Fibroblast of lung (primary cell): ENCODE results near the gene COL25A1. TPM values are rescaled to one million over a fixed set of nuclear protein-coding genes. Genes with fewer than 3 reads are reported as not detected.

Experiments used
- DNase-seq, 2 donors: peaks; one replicate each; pipeline versions ENCODE4 v3.0.0 to v3.0.0-alpha.2; 2010; ENCODE audit warnings: low read depth in 2 of 2
- H2AFZ ChIP-seq: 2 replicates; pipeline ENCODE4 v1.5.1; 2012; ENCODE audit warnings: low read length, control low read depth, inconsistent platforms
- H3K27ac ChIP-seq: 2 replicates; pipeline ENCODE4 v1.5.1; 2011; ENCODE audit warnings: low read length, control low read depth; ENCODE audit not compliant: insufficient read depth
- H3K27me3 ChIP-seq: 2 replicates; pipeline ENCODE4 v1.5.1; 2011; ENCODE audit warnings: mild to moderate bottlenecking, low read length; ENCODE audit not compliant: control insufficient read depth, insufficient read depth
- H3K36me3 ChIP-seq: 2 replicates; pipeline ENCODE4 v1.5.1; 2011; ENCODE audit warnings: low read length; ENCODE audit not compliant: control insufficient read depth, insufficient read depth
- H3K4me1 ChIP-seq: 2 replicates; pipeline ENCODE4 v1.5.1; 2011; ENCODE audit warnings: low read length; ENCODE audit not compliant: control insufficient read depth, insufficient read depth; ENCODE audit errors: extremely low read depth
- H3K4me2 ChIP-seq: 2 replicates; pipeline ENCODE4 v1.5.1; 2011; ENCODE audit warnings: low read length, control low read depth; ENCODE audit not compliant: insufficient read depth; ENCODE audit errors: extremely low read depth
- H3K4me3 ChIP-seq, 4 experiments: fragments of 200-600 bp in 1 of 4; sonication (generic) in 1 of 4; replicated peaks in 1 of 4; 2 replicates each; pipeline ENCODE4 v1.5.1; 2011 to 2016; ENCODE audit warnings: low read length in 4 of 4, low read depth in 3 of 4, mild to moderate bottlenecking in 3 of 4, control low read depth in 2 of 4, inconsistent platforms in 1 of 4, mixed read lengths in 1 of 4; ENCODE audit not compliant: insufficient read depth in 1 of 4; ENCODE audit errors: control extremely low read depth in 1 of 4
- H3K79me2 ChIP-seq: 2 replicates; pipeline ENCODE4 v1.5.1; 2012; ENCODE audit warnings: mild to moderate bottlenecking, low read length, inconsistent platforms; ENCODE audit not compliant: control insufficient read depth, insufficient read depth
- H3K9ac ChIP-seq: 2 replicates; pipeline ENCODE4 v1.5.1; 2011; ENCODE audit warnings: mild to moderate bottlenecking, low read length, control low read depth; ENCODE audit not compliant: insufficient read depth
- H3K9me3 ChIP-seq: 2 replicates; pipeline ENCODE4 v1.5.1; 2012; ENCODE audit warnings: low read depth, low read length; ENCODE audit not compliant: control insufficient read depth, insufficient read depth
- H4K20me1 ChIP-seq: 2 replicates; pipeline ENCODE4 v1.5.1; 2011; ENCODE audit warnings: low read length; ENCODE audit not compliant: control insufficient read depth, insufficient read depth; ENCODE audit errors: extremely low read depth
- EZH2 ChIP-seq: IDR thresholded peaks from 2 replicates; pipeline ENCODE4 v1.5.1; 2012; ENCODE audit warnings: low read length, control low read depth, mild to moderate bottlenecking; ENCODE audit errors: missing control alignments
- polyA plus RNA-seq, 2 donors: library from polyadenylated mRNA; depleted of rRNA in 1 of 2; stranded (reverse) in 1 of 2; unstranded in 1 of 2; fragments of >200 nt; gene quantifications; 2 replicates each; pipeline ENCODE4 v1.2.1, GENCODE V29; 2011 to 2012; ENCODE audit warnings: missing spikeins in 1 of 2
- total RNA-seq: library from RNA; depleted of rRNA; stranded (reverse); fragments of >200 nt; gene quantifications from 2 replicates; pipeline ENCODE4 v1.2.1, GENCODE V29; 2014
- TF ChIP-seq, protein P1 (sequence below), 2 donors: IDR thresholded peaks in 1 of 2; conservative IDR thresholded peaks in 1 of 2; 1 replicate in 1 of 2; 2 replicates in 1 of 2; pipeline ENCODE4 v1.5.1; 2011 to 2012; ENCODE audit warnings: low read length in 2 of 2, control low read depth in 1 of 2, inconsistent platforms in 1 of 2, low read depth in 1 of 2, mild to moderate bottlenecking in 1 of 2

The COL25A1 gene
- total and polyA plus RNA-seq, 2 donors (not counting 1 experiment from before 2014, with no cell fraction given), result under 0.01 to 0.01 TPM

DNA sequence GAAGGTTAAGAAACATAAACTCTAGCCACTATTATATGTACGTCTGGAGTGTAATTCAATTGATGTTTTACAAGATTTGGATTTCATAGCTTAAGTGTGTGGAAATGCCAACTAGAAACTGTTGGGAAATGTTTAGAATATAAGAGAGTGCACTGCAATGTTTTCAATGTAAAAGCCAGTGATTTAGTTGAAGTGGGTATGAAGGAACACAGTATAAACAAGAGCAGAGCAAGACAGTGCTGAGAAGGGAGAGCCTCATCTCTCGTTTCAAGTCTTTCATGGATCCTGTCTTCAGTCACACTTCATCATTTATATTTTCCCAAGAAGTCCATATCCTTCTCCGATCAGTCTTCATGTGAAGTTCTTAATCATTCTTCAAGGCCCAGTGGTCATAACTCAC is 375.7 kb downstream of the COL25A1 start:
- H3K4me1 ChIP-seq, result no peaks in the 10 kb centered on the region
- H3K36me3 ChIP-seq, result no peaks in the 10 kb centered on the region
- no peaks in the 10 kb centered on the region for H3K9me3 ChIP-seq
- no peak overlapping the region for H3K9ac ChIP-seq
- DNase-seq, result no peak
- no peaks in the 10 kb centered on the region for H3K27me3 ChIP-seq
- no peak overlapping the region for H2AFZ ChIP-seq
- H3K4me2 ChIP-seq, result no peak overlapping the region
- no peak overlapping the region for H3K4me3 ChIP-seq
- TF ChIP-seq, protein P1, sequence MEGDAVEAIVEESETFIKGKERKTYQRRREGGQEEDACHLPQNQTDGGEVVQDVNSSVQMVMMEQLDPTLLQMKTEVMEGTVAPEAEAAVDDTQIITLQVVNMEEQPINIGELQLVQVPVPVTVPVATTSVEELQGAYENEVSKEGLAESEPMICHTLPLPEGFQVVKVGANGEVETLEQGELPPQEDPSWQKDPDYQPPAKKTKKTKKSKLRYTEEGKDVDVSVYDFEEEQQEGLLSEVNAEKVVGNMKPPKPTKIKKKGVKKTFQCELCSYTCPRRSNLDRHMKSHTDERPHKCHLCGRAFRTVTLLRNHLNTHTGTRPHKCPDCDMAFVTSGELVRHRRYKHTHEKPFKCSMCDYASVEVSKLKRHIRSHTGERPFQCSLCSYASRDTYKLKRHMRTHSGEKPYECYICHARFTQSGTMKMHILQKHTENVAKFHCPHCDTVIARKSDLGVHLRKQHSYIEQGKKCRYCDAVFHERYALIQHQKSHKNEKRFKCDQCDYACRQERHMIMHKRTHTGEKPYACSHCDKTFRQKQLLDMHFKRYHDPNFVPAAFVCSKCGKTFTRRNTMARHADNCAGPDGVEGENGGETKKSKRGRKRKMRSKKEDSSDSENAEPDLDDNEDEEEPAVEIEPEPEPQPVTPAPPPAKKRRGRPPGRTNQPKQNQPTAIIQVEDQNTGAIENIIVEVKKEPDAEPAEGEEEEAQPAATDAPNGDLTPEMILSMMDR (conservative IDR thresholded peaks at IDR 0.05 in 1 of 2, IDR thresholded peaks at IDR 0.05 in 1 of 2; ENCODE audit: low read depth in 1 of 2, low read length in 2 of 2), result no peak
- no peak for TF ChIP-seq EZH2
- H3K79me2 ChIP-seq, result no peaks in the 10 kb centered on the region
- H4K20me1 ChIP-seq, result no peaks in the 10 kb centered on the region
- no peak overlapping the region for H3K27ac ChIP-seq

DNA sequence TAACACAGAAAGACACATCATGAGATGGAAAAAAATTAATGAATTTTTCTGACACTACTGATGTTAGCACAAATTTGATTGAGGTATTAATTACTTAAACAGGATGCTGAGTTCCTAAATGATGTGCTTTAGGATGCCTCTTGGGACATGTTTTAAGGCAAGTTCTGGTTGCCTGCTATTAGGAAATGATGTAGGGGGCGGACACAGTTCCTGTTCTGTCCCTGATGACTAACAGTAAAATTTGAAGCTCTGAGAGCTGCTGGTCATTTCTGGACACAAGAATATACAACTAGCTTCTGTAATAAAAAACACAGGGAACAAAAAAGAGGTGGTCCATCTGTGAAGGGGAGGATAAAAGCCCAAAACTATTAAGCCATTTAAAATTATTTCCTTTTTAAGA is 376.4 kb downstream of the COL25A1 start:
- DNase-seq, result peak in 1 of 2 donors; percentile 14
- H3K9me3 ChIP-seq, result no peaks in the 10 kb centered on the region

DNA sequence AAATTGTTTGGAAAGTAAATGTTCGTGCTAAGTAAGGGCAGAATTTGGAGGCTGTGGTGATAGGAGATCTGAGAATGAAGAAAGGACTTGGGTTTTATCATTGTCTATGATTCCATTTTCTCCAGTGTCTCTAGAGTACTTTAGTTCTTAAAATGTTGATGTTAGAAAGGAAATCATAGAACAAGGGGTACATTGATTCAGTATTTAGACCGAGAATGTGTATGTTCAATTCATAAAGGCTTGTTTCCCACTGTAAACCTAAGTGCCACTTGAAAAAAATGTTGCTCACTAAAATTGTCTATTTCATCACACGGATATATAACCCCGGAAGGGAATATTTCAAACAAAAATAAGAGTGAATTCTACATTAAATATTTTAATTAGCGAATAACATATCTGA is 380.3 kb downstream of the COL25A1 start:
- H3K4me2 ChIP-seq, result no peak overlapping the region
- no peaks in the 10 kb centered on the region for H3K79me2 ChIP-seq
- no peaks in the 10 kb centered on the region for H3K27me3 ChIP-seq
- H4K20me1 ChIP-seq, result no peaks in the 10 kb centered on the region
- no peak for TF ChIP-seq EZH2
- TF ChIP-seq, protein P1 (conservative IDR thresholded peaks at IDR 0.05 in 1 of 2, IDR thresholded peaks at IDR 0.05 in 1 of 2; ENCODE audit: low read depth in 1 of 2, low read length in 2 of 2), result no peak
- H3K4me3 ChIP-seq, result no peak overlapping the region
- no peaks in the 10 kb centered on the region for H3K36me3 ChIP-seq
- DNase-seq, result no peak
- no peaks in the 10 kb centered on the region for H3K9me3 ChIP-seq
- no peak overlapping the region for H2AFZ ChIP-seq
- no peak overlapping the region for H3K27ac ChIP-seq
- H3K9ac ChIP-seq, result no peak overlapping the region
- no peaks in the 10 kb centered on the region for H3K4me1 ChIP-seq

More for the DNA sequence above, 376.4 kb downstream of the COL25A1 start:
- Histone ChIP-seq H3K9ac (no peak overlapping the region), H3K36me3 (no peaks in the 10 kb centered on the region), H3K4me2 (no peak overlapping the region), H4K20me1 (no peaks in the 10 kb centered on the region), H3K27ac (no peak overlapping the region), H2AFZ (no peak overlapping the region), H3K79me2 (no peaks in the 10 kb centered on the region), H3K4me1 (no peaks in the 10 kb centered on the region), H3K4me3 (no peak overlapping the region), H3K27me3 (no peaks in the 10 kb centered on the region)
- TF ChIP-seq, protein P1 (conservative IDR thresholded peaks at IDR 0.05 in 1 of 2, IDR thresholded peaks at IDR 0.05 in 1 of 2; ENCODE audit: low read depth in 1 of 2, low read length in 2 of 2), result no peak
- TF ChIP-seq EZH2, result no peak
